NCI-H82 treated with DMSO at 0.1 percent for 48 hours (cell line): ENCODE results near the gene MAP3K10.

ENCODE experiments used
- DNase-seq: peaks from one replicate; lab custom pipeline; 2025; ENCODE audit not compliant: unreplicated experiment; lab: John Stamatoyannopoulos, UW

MAP3K10 gene

GRCh38 chr19:40232949-40233810 lies 42.0 kb downstream of the MAP3K10 start:
- DNase-seq = no peak

GRCh38 chr19:40233811-40234389 lies 42.7 kb downstream of the MAP3K10 start:
- no peak for DNase-seq

GRCh38 chr19:40234429-40235237 lies 43.4 kb downstream of the MAP3K10 start:
- DNase-seq = no peak

- DNase-seq = no peak
Measured at GRCh38 chr19:40235238-40236025, 44.2 kb downstream of the MAP3K10 start.

GRCh38 chr19:40236026-40236355 lies 44.8 kb downstream of the MAP3K10 start:
- DNase-seq = no peak

GRCh38 chr19:40236366-40236765 lies 45.1 kb downstream of the MAP3K10 start:
- no peak for DNase-seq

- no peak for DNase-seq
Measured at GRCh38 chr19:40237791-40238190, 46.6 kb downstream of the MAP3K10 start.

- no peak for DNase-seq
Measured at GRCh38 chr19:40238775-40239174, 47.5 kb downstream of the MAP3K10 start.

GRCh38 chr19:40239415-40240226 lies 48.4 kb downstream of the MAP3K10 start:
- no peak for DNase-seq

- DNase-seq = no peak
Measured at GRCh38 chr19:40240332-40240731, 49.1 kb downstream of the MAP3K10 start.

GRCh38 chr19:40241125-40241808 lies 50.0 kb downstream of the MAP3K10 start:
- no peak for DNase-seq

- no peak for DNase-seq
Measured at GRCh38 chr19:40241809-40242384, 50.7 kb downstream of the MAP3K10 start.

- no peak for DNase-seq
Measured at GRCh38 chr19:40242480-40242879, 51.3 kb downstream of the MAP3K10 start.

- DNase-seq = no peak
Measured at GRCh38 chr19:40243181-40243580, 52.0 kb downstream of the MAP3K10 start.

GRCh38 chr19:40244579-40245317 lies 53.5 kb downstream of the MAP3K10 start:
- no peak for DNase-seq

GRCh38 chr19:40245506-40246128 lies 54.4 kb downstream of the MAP3K10 start:
- DNase-seq = no peak

GRCh38 chr19:40246292-40247073 lies 55.3 kb downstream of the MAP3K10 start:
- DNase-seq = no peak
